Measurements from ENCODE around the gene CPN1. TPM values are rescaled to one million over a fixed set of nuclear protein-coding genes. Genes with fewer than 3 reads are reported as not detected.
"Not testable (repeated sequence)": the region's sequence is repeated elsewhere in the genome, so short reads cannot be mapped to it uniquely, and the experiment has no call there.

CPN1 gene
- polyA plus RNA-seq (2013, experiment 1 of 2) = 0.24 TPM
- 0.21 TPM for polyA plus RNA-seq (2013, experiment 2 of 2)

- Histone ChIP-seq H2BK15ac (replicated peaks; ENCODE audit: low read depth) (no peak within 1 kb of the TSS), H3K27me3 (ENCODE audit: insufficient read depth, low read length, poor library complexity) (no peaks in the 10 kb centered on the region), H3K79me1 (ENCODE audit: low read length) (no peaks in the 10 kb centered on the region), H3K56ac (ENCODE audit: low read length) (no peak within 1 kb of the TSS), H3K4me1 (ENCODE audit: control insufficient read depth, low read depth, low read length) (no peaks in the 10 kb centered on the region), H3K23ac (ENCODE audit: low read length) (no peak within 1 kb of the TSS), H2AK5ac (ENCODE audit: low read length) (no peak within 1 kb of the TSS), H2BK120ac (ENCODE audit: low read depth, low read length) (no peak within 1 kb of the TSS), H3K36me3 (ENCODE audit: control insufficient read depth, insufficient read depth, low read length) (no peaks in the 10 kb centered on the region), H3K27ac (ENCODE audit: low read depth, low read length) (no peak within 1 kb of the TSS), H2BK5ac (ENCODE audit: low read length) (no peak within 1 kb of the TSS), H3K4me3 (ENCODE audit: low read length) (no peak within 1 kb of the TSS), H4K5ac (ENCODE audit: low read length) (no peak within 1 kb of the TSS), H4K8ac (ENCODE audit: low read depth, low read length) (no peak within 1 kb of the TSS), H3K9ac (ENCODE audit: low read length) (no peak within 1 kb of the TSS), H3K79me2 (ENCODE audit: control insufficient read depth, insufficient read depth, low read length) (no peaks in the 10 kb centered on the region), H3K4ac (ENCODE audit: low read depth, low read length) (no peak within 1 kb of the TSS), H3K4me2 (ENCODE audit: low read length) (no peak within 1 kb of the TSS), H3K18ac (ENCODE audit: low read length) (no peak within 1 kb of the TSS)
- DNase-seq = no peak
- no CpG with 5 or more reads among the region's 24 CpGs for WGBS (ENCODE audit: extremely low coverage, insufficient coverage, low lambda C conversion rate)
These were observed at the start of gene CPN1 for GRCh38 chr10:100081075-100082001. Gene CPN1, minus strand, starts transcription at chr10:100081869. Its CDS starts 244 bp downstream, at chr10:100081625.

- Histone ChIP-seq H4K8ac (ENCODE audit: low read depth, low read length) (no peak overlapping the region), H3K79me2 (ENCODE audit: control insufficient read depth, insufficient read depth, low read length) (no peaks in the 10 kb centered on the region), H3K79me1 (ENCODE audit: low read length) (no peaks in the 10 kb centered on the region), H3K4ac (ENCODE audit: low read depth, low read length) (no peak overlapping the region), H3K36me3 (ENCODE audit: control insufficient read depth, insufficient read depth, low read length) (no peaks in the 10 kb centered on the region), H3K18ac (ENCODE audit: low read length) (no peak overlapping the region), H2BK5ac (ENCODE audit: low read length) (no peak overlapping the region), H3K4me2 (ENCODE audit: low read length) (no peak overlapping the region), H2BK15ac (replicated peaks; ENCODE audit: low read depth) (no peak overlapping the region), H3K27ac (ENCODE audit: low read depth, low read length) (no peak overlapping the region), H2AK5ac (ENCODE audit: low read length) (no peak overlapping the region), H3K56ac (ENCODE audit: low read length) (no peak overlapping the region), H3K23ac (ENCODE audit: low read length) (no peak overlapping the region), H3K4me1 (ENCODE audit: control insufficient read depth, low read depth, low read length) (no peaks in the 10 kb centered on the region), H2BK120ac (ENCODE audit: low read depth, low read length) (no peak overlapping the region), H3K9ac (ENCODE audit: low read length) (no peak overlapping the region), H3K4me3 (ENCODE audit: low read length) (no peak overlapping the region), H4K5ac (ENCODE audit: low read length) (no peak overlapping the region), H3K27me3 (ENCODE audit: insufficient read depth, low read length, poor library complexity) (no peaks in the 10 kb centered on the region)
- DNase-seq = no peak
- no CpG with 5 or more reads among the region's 7 CpGs for WGBS (ENCODE audit: extremely low coverage, insufficient coverage, low lambda C conversion rate)
These were observed 49.2 kb upstream of the CPN1 start for GRCh38 chr10:100130831-100131230.

- Histone ChIP-seq H2AK5ac (ENCODE audit: low read length) (no peak overlapping the region), H3K79me2 (ENCODE audit: control insufficient read depth, insufficient read depth, low read length) (no peaks in the 10 kb centered on the region), H2BK5ac (ENCODE audit: low read length) (no peak overlapping the region), H3K36me3 (ENCODE audit: control insufficient read depth, insufficient read depth, low read length) (no peaks in the 10 kb centered on the region), H3K27ac (ENCODE audit: low read depth, low read length) (no peak overlapping the region), H3K4me1 (ENCODE audit: control insufficient read depth, low read depth, low read length) (no peaks in the 10 kb centered on the region), H2BK120ac (ENCODE audit: low read depth, low read length) (no peak overlapping the region), H3K27me3 (ENCODE audit: insufficient read depth, low read length, poor library complexity) (no peaks in the 10 kb centered on the region), H4K5ac (ENCODE audit: low read length) (no peak overlapping the region), H4K8ac (ENCODE audit: low read depth, low read length) (no peak overlapping the region), H3K4ac (ENCODE audit: low read depth, low read length) (no peak overlapping the region), H2BK15ac (replicated peaks; ENCODE audit: low read depth) (no peak overlapping the region), H3K4me2 (ENCODE audit: low read length) (no peak overlapping the region), H3K18ac (ENCODE audit: low read length) (no peak overlapping the region), H3K23ac (ENCODE audit: low read length) (no peak overlapping the region), H3K4me3 (ENCODE audit: low read length) (no peak overlapping the region), H3K9ac (ENCODE audit: low read length) (no peak overlapping the region), H3K56ac (ENCODE audit: low read length) (no peak overlapping the region), H3K79me1 (ENCODE audit: low read length) (no peaks in the 10 kb centered on the region)
- WGBS (ENCODE audit: extremely low coverage, insufficient coverage, low lambda C conversion rate) = no CpG with 5 or more reads among the region's 9 CpGs
- no peak for DNase-seq
These were observed 47.8 kb upstream of the CPN1 start for GRCh38 chr10:100129424-100129823.

- H3K4me2 ChIP-seq (ENCODE audit: low read length) = no peak overlapping the region
- no peak overlapping the region for H3K23ac ChIP-seq (ENCODE audit: low read length)
- H3K27me3 ChIP-seq (ENCODE audit: insufficient read depth, low read length, poor library complexity) = no peaks in the 10 kb centered on the region
- H4K8ac ChIP-seq (ENCODE audit: low read depth, low read length) = no peak overlapping the region
- H3K79me1 ChIP-seq (ENCODE audit: low read length) = no peaks in the 10 kb centered on the region
- H3K36me3 ChIP-seq (ENCODE audit: control insufficient read depth, insufficient read depth, low read length) = no peaks in the 10 kb centered on the region
- H3K4me1 ChIP-seq (ENCODE audit: control insufficient read depth, low read depth, low read length) = no peaks in the 10 kb centered on the region
- H4K5ac ChIP-seq (ENCODE audit: low read length) = no peak overlapping the region
- H3K56ac ChIP-seq (ENCODE audit: low read length) = no peak overlapping the region
- DNase-seq = no peak
- no peak overlapping the region for H2BK120ac ChIP-seq (ENCODE audit: low read depth, low read length)
- no peaks in the 10 kb centered on the region for H3K79me2 ChIP-seq (ENCODE audit: control insufficient read depth, insufficient read depth, low read length)
- H2BK15ac ChIP-seq (replicated peaks; ENCODE audit: low read depth) = no peak overlapping the region
- WGBS (ENCODE audit: extremely low coverage, insufficient coverage, low lambda C conversion rate) = no CpG with 5 or more reads among the region's 8 CpGs
- no peak overlapping the region for H3K4me3 ChIP-seq (ENCODE audit: low read length)
- H3K18ac ChIP-seq (ENCODE audit: low read length) = no peak overlapping the region
- no peak overlapping the region for H3K27ac ChIP-seq (ENCODE audit: low read depth, low read length)
- no peak overlapping the region for H2BK5ac ChIP-seq (ENCODE audit: low read length)
- no peak overlapping the region for H3K4ac ChIP-seq (ENCODE audit: low read depth, low read length)
- H3K9ac ChIP-seq (ENCODE audit: low read length) = no peak overlapping the region
- no peak overlapping the region for H2AK5ac ChIP-seq (ENCODE audit: low read length)
These were observed 47.3 kb upstream of the CPN1 start for GRCh38 chr10:100128951-100129350.

GRCh38 chr10:100125335-100125734, 43.7 kb upstream of the CPN1 start:
- not testable (repeated sequence) for H3K4ac ChIP-seq (ENCODE audit: low read depth, low read length); H3K27me3 ChIP-seq (ENCODE audit: insufficient read depth, low read length, poor library complexity); H3K56ac ChIP-seq (ENCODE audit: low read length); H3K27ac ChIP-seq (ENCODE audit: low read depth, low read length); H4K8ac ChIP-seq (ENCODE audit: low read depth, low read length); H3K9ac ChIP-seq (ENCODE audit: low read length); H2BK120ac ChIP-seq (ENCODE audit: low read depth, low read length); H3K18ac ChIP-seq (ENCODE audit: low read length); H3K79me2 ChIP-seq (ENCODE audit: control insufficient read depth, insufficient read depth, low read length); H2BK5ac ChIP-seq (ENCODE audit: low read length); DNase-seq; H3K36me3 ChIP-seq (ENCODE audit: control insufficient read depth, insufficient read depth, low read length); H3K23ac ChIP-seq (ENCODE audit: low read length); H3K79me1 ChIP-seq (ENCODE audit: low read length); H3K4me3 ChIP-seq (ENCODE audit: low read length); H2BK15ac ChIP-seq (replicated peaks; ENCODE audit: low read depth); H4K5ac ChIP-seq (ENCODE audit: low read length); H3K4me1 ChIP-seq (ENCODE audit: control insufficient read depth, low read depth, low read length); H3K4me2 ChIP-seq (ENCODE audit: low read length); H2AK5ac ChIP-seq (ENCODE audit: low read length)
- no CpG with 5 or more reads among the region's 2 CpGs for WGBS (ENCODE audit: extremely low coverage, insufficient coverage, low lambda C conversion rate)
